HUES64 (cell line): ENCODE data around the gene LDB3.

Experiments used
- H3K27ac ChIP-seq: 2 replicates; pipeline ENCODE4 v1.7.0; 2013; ENCODE audit warnings: low read depth, low read length, inconsistent platforms
- H3K27me3 ChIP-seq: 2 replicates; pipeline ENCODE4 v1.6.1; 2013; ENCODE audit warnings: mild to moderate bottlenecking, low read length; ENCODE audit not compliant: insufficient read depth
- H3K36me3 ChIP-seq: 2 replicates; pipeline ENCODE4 v1.6.1; 2013; ENCODE audit warnings: mild to moderate bottlenecking, low read length; ENCODE audit not compliant: insufficient read depth
- H3K4me1 ChIP-seq: 2 replicates; pipeline ENCODE4 v1.6.1; 2013; ENCODE audit warnings: mild to moderate bottlenecking, low read length, moderate library complexity; ENCODE audit not compliant: insufficient read depth
- H3K4me3 ChIP-seq: 2 replicates; pipeline ENCODE4 v1.5.1; 2013; ENCODE audit warnings: mild to moderate bottlenecking, low read length, moderate library complexity
- H3K9ac ChIP-seq: 2 replicates; pipeline ENCODE4 v1.6.1; 2013; ENCODE audit warnings: mild to moderate bottlenecking, low read depth, low read length
- H3K9me3 ChIP-seq: 2 replicates; pipeline ENCODE4 v1.6.1; 2013; ENCODE audit warnings: low read depth, low read length; ENCODE audit not compliant: insufficient read depth
- WGBS: fragments of 150-250, 120-280 bp; methylation state at CpG from one replicate; pipeline ENCODE4 v1.1.7; 2013; ENCODE audit warnings: missing lambda C conversion rate; 5-methylcytosine and 5-hydroxymethylcytosine counted together

Gene LDB3

DNA sequence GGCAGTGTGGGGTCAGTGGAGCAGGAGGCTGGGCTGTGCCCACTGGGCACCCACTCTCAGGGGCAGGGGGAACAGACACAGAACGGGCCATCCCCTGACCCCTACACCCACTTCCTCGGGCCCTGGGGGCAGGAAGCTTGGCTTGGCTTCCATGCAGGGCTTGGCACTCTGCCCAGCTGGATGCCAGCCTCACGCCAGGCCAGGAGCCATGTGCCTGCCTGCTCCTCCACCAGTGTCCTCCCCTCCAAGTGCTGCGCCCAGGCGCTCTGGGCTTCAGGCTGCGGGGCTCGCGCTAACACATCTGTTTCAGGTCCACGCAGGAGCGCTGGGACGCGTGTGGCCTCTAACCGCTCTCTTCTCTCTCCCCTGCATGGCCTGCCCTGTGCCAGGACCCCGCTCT, 12.7 kb downstream of the LDB3 start:
- H3K4me1 ChIP-seq = peaks cover 11% of the 10 kb centered on the region
- H3K9ac ChIP-seq = no peak overlapping the region
- no peak overlapping the region for H3K4me3 ChIP-seq
- WGBS = 89% methylated on average over 14 of the region's 14 CpGs
- no peaks in the 10 kb centered on the region for H3K27me3 ChIP-seq
- H3K27ac ChIP-seq = no peak overlapping the region
- H3K9me3 ChIP-seq = no peaks in the 10 kb centered on the region
- no peaks in the 10 kb centered on the region for H3K36me3 ChIP-seq

DNA sequence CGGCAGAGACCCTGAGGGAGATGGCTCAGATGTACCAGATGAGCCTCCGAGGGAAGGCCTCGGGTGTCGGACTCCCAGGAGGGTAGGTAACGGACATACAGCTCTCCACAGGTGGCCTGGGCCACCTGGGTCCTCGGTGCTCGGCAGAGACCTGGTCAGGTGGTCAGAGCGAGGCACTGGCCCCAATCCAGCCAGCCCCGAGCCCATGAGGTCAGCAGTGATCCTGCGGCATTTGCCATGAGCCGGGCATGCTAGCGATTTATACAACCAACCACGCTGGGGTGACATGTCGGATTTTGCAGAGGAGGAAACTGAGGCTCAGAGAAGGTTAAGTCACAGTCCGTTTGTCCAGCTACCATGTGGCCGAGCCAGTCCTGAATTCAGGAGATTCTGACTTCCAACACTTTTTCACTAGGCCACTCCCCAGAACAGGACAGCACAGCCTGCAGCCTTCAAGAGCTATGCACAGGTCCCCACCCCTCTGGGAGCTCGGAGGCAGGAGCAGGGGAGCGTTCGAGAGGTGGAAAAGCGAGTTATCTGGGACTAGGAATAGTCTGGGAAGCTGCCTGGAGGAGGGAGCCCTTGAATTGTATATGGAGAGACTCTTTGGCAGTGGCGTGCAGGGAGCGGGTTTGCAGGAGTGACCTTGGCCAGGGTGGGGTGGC, 13.5 kb downstream of the LDB3 start:
- Histone ChIP-seq H3K27ac (no peak overlapping the region), H3K4me3 (no peak overlapping the region), H3K4me1 (peaks cover 11% of the 10 kb centered on the region), H3K36me3 (no peaks in the 10 kb centered on the region), H3K9ac (no peak overlapping the region), H3K9me3 (no peaks in the 10 kb centered on the region), H3K27me3 (no peaks in the 10 kb centered on the region)
- WGBS = 87% methylated on average over 22 of the region's 22 CpGs

DNA sequence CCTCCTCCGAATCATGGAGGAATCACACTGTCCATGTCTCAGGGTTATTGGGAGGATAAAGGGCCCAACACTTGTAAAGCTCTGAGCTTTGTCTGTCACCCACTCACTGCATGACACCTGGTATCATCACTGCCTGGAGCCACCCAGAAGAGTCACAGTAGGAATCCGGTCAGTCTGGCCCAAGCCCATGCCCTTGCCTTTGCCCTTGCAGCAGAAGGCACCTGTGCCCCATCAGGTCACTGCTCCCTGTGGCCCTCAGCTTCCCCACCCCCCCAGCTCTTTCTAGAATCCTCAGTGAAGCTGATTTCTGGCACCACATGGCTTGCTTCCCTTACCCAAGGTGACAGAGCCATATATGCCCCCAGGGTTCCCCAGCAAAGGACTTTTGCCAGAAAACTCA, 14.4 kb downstream of the LDB3 start:
- WGBS = 67% methylated on average over 2 of the region's 2 CpGs
- Histone ChIP-seq H3K4me1 (peaks cover 11% of the 10 kb centered on the region), H3K27ac (no peak overlapping the region), H3K36me3 (no peaks in the 10 kb centered on the region), H3K9ac (no peak overlapping the region), H3K27me3 (no peaks in the 10 kb centered on the region), H3K4me3 (no peak overlapping the region), H3K9me3 (no peaks in the 10 kb centered on the region)

DNA sequence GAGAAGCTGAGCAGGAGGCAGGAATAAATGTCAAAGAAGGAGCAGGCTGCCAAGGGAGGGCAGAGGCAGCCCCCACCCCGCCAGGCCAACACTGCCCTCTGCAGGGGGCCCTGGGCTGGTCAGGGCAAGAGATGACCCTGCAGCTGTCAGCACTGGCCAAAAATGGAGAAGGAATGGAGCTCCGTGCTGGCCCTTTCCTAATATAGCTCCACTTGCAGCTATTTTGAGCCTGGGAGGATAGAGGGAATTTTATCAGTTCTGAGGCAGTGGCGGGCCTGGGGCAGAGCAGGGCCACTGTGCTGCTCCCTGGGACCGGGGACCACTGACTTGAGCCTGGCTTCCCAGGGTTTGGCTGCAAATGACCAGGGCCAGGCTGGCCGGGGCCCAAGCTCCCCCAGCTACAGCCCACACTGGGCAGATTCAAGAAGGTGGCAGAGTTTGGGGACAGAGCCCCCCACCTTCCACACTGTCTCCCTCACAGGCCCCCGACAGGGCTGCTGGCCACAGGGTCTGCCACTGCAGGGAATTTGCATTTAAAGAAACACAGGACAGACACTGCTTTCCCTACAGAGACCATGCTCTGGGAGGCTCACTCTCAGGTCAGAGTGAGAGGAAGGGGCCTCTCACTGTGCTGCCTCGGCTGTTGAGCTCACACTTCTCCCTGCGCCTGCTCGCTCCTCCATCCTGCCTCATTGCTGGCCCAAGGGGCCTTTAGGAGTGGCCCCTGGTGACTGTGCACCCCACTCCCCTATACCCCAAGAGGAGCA, 16.2 kb downstream of the LDB3 start:
- H3K27ac ChIP-seq = no peak overlapping the region

DNA sequence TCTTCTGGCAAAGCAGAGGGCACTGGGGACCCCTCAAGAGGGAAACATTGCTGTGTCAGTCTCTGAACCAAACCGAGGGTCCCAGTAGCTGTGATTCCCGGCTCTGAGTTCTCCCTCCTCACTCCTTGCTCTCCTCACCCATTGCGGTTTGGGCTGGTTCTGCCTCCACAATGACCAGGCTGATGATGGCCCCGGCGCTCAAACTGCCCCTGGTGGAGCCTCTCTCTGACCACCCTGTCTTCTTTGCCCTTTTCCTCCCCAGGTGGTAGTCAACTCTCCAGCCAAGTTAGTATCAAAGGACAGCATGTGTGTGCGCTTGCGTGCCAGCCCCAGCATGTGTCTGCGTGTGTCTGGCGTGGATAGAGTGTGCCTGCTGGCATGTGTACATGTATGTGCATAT, 17.1 kb downstream of the LDB3 start:
- no peaks in the 10 kb centered on the region for H3K27me3 ChIP-seq
- no peak overlapping the region for H3K9ac ChIP-seq
- no peaks in the 10 kb centered on the region for H3K9me3 ChIP-seq
- H3K27ac ChIP-seq = no peak overlapping the region
- H3K4me1 ChIP-seq = peaks cover 14% of the 10 kb centered on the region
- no peaks in the 10 kb centered on the region for H3K36me3 ChIP-seq
- WGBS = 89% methylated on average over 9 of the region's 9 CpGs
- no peak overlapping the region for H3K4me3 ChIP-seq

More for the DNA sequence above, 16.2 kb downstream of the LDB3 start:
- no peak overlapping the region for H3K4me3 ChIP-seq
- 40% methylated on average over 9 of the region's 9 CpGs for WGBS
- no peak overlapping the region for H3K9ac ChIP-seq
- no peaks in the 10 kb centered on the region for H3K27me3 ChIP-seq
- no peaks in the 10 kb centered on the region for H3K36me3 ChIP-seq
- H3K9me3 ChIP-seq = no peaks in the 10 kb centered on the region
- H3K4me1 ChIP-seq = peaks cover 14% of the 10 kb centered on the region

DNA sequence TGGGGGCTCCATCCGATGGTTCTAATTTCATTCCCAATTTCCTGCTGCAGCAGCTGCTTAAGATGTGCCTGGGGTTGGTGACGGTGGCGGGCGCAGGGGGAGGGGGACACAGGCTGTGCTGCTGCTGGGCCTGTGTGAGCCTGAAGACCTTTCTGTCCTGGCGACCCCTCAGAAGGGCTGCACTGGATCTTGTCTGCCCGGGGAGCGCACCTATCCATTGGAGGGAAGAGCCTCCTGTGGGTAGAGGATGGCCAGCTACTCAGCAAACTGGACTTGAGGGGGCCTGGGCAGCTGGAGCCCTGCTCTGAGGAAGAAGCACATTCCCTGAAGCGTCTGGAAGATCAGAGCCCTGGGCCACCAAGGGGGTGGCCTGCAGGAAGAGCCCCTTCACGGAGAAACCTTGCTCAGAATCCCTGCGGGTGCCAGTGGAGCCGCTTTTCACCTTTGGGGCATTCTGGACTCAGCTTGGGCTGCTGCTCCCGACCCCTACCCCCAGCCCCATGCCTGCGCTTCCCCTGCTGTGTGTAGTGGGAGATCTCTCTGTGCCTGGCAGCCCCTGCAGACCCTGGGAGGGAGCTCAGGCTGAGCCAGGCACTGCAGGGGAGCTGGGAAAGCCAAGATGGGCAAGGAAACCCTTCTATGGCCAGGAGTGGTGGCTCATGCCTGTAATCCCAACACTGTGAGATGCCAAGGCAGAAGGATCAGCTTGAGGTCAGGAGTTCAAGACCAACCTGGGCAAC, 17.8 kb downstream of the LDB3 start:
- Histone ChIP-seq H3K36me3 (no peaks in the 10 kb centered on the region), H3K4me3 (no peak overlapping the region), H3K4me1 (peaks cover 14% of the 10 kb centered on the region), H3K27ac (no peak overlapping the region), H3K9ac (no peak overlapping the region), H3K9me3 (no peaks in the 10 kb centered on the region), H3K27me3 (no peaks in the 10 kb centered on the region)
- 83% methylated on average over 12 of the region's 13 CpGs for WGBS

DNA sequence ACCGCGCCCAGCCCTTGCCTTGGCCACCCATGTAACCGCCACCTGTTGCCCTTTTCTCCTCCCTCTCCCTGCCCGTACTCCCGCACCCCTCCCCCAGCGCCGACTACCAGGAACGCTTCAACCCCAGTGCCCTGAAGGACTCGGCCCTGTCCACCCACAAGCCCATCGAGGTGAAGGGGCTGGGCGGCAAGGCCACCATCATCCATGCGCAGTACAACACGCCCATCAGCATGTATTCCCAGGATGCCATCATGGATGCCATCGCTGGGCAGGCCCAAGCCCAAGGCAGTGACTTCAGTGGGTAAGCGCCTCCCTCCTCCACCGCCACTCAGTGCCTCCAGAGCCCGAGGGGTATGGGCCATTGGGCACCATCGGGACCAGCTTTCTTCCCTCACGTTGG, 18.7 kb downstream of the LDB3 start:
- Histone ChIP-seq H3K27ac (no peak overlapping the region), H3K9me3 (no peaks in the 10 kb centered on the region), H3K9ac (no peak overlapping the region), H3K4me1 (peaks cover 14% of the 10 kb centered on the region), H3K4me3 (no peak overlapping the region), H3K27me3 (no peaks in the 10 kb centered on the region), H3K36me3 (no peaks in the 10 kb centered on the region)
- 97% methylated on average over 19 of the region's 19 CpGs for WGBS

DNA sequence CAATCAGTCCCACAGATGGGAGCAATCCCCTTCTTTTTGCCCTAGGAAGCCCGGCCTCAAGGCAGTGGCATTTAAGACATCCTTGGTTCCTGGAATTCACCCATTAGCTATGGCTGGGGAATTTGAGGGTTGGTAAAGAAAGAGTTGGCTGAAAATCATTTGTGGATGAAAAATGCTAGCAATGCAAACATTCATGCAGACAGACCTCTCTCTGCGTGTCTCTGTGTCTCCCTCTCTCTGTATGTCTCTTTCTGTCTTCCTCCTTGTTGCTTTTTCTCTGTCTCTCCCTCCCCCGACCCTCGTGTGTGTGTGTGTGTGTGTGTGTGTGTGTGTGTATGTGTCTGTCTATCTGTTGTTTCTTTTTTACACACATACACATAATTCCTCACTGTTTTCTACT, 19.4 kb downstream of the LDB3 start:
- Histone ChIP-seq H3K4me3 (no peak overlapping the region), H3K4me1 (peaks cover 14% of the 10 kb centered on the region), H3K27me3 (no peaks in the 10 kb centered on the region), H3K27ac (no peak overlapping the region), H3K9me3 (no peaks in the 10 kb centered on the region), H3K36me3 (no peaks in the 10 kb centered on the region), H3K9ac (no peak overlapping the region)
- 83% methylated on average over 2 of the region's 4 CpGs for WGBS

DNA sequence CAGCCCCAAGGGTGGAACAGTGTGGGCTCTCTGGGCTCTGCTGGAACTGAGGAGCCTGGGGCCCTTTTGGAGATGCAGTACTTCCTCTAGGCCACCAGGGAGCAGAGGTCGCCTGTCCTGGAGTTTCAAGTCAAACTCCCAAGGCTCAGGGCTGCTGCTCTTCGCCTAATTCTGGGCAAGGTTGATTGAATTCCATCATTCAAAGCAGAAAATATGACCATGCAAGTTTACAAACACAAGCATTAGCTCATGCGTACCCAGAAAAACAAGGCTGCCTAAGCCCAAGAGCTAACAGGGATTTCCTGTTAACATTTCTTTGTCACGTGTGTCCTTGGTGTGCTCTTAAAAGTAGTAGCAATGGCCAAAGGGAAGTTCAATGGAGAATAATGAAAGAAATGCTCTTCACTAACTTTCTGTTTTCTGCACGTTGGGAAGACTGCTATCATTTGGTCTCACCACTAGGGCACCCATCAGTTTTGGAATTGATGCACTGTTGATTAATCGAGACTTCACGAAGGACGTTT, 20.1 kb downstream of the LDB3 start:
- Histone ChIP-seq H3K4me1 (peaks cover 17% of the 10 kb centered on the region), H3K4me3 (no peak overlapping the region), H3K36me3 (no peaks in the 10 kb centered on the region), H3K9me3 (no peaks in the 10 kb centered on the region), H3K27ac (no peak overlapping the region), H3K9ac (no peak overlapping the region), H3K27me3 (no peaks in the 10 kb centered on the region)
- WGBS = 50% methylated on average over 8 of the region's 8 CpGs

DNA sequence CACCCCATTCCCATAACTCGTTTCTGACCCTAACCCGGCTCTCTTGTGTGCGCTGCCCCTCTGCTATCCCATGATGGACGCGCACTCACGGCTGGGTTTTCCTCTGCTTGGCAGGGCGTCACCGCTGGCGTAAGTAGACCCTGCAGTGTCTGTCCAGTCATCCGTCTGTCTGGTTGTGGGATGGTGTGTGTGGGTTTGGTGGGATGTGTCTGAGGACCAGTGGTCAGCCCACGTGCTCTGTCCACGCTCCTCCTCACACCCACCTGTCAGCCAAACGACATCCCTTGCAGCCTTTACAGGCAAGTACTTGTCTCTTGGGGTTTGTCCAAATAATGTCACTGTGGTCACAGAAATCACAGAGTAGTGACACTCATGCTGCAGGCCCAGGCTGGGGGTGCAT, 20.8 kb downstream of the LDB3 start:
- 95% methylated on average over 13 of the region's 13 CpGs for WGBS
- no peaks in the 10 kb centered on the region for H3K27me3 ChIP-seq
- no peaks in the 10 kb centered on the region for H3K9me3 ChIP-seq
- H3K27ac ChIP-seq = no peak overlapping the region
- peaks cover 24% of the 10 kb centered on the region for H3K4me1 ChIP-seq
- H3K4me3 ChIP-seq = no peak overlapping the region
- H3K36me3 ChIP-seq = no peaks in the 10 kb centered on the region
- H3K9ac ChIP-seq = no peak overlapping the region

DNA sequence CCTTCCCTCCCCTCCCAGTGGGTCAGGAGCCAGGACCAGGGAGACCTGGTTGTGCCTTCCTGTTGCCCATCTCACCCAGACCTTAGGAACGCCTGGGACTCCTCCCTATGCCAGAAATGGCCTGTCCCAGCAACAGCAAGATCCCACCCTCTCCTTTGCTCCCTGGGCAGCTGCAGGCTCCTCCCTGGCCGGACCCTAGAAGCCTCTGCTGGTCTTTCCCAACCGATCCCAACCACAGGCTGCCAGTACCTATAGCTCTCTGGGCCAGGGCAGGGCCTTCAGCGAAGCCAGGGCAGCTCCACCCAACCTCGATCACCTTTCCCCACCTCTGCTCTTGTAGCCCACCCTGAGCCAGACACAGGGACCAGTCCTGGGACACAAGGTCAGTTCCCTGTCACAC, 21.9 kb downstream of the LDB3 start:
- Histone ChIP-seq H3K9ac (no peak overlapping the region), H3K4me3 (no peak overlapping the region), H3K36me3 (no peaks in the 10 kb centered on the region), H3K27me3 (no peaks in the 10 kb centered on the region), H3K9me3 (no peaks in the 10 kb centered on the region), H3K4me1 (peaks cover 17% of the 10 kb centered on the region), H3K27ac (no peak overlapping the region)
- WGBS = 92% methylated on average over 5 of the region's 5 CpGs
